HepG2 (cell line): ENCODE results near the gene MAP2K6. TPM values are rescaled to one million over a fixed set of nuclear protein-coding genes. Genes with fewer than 3 reads are reported as not detected.

Experiments used
- ATAC-seq: fragments of 200-7000 bp; cut with Tn5 transposase; 3 replicates; pipeline ENCODE4 v1.9.1; 2020; ENCODE audit warnings: mild to moderate bottlenecking, moderate library complexity
- BruUV-seq: library from RNA; stranded (reverse); fragments of 400-500 nt; replicated peaks from 2 replicates; lab custom pipeline; 2021; lab: Mats Ljungman, UMichigan
- CTCF ChIA-PET: fragments of 300-600 bp; formaldehyde crosslinking; extraction: SDS; loops from one replicate; lab custom pipeline; 2021; ENCODE audit warnings: low total read pairs, inconsistent platforms, low intra/inter-chr PET ratio; lab: Yijun Ruan, JAX
- POLR2A ChIA-PET: fragments of 350-600 bp; sonication (Branson Sonifier 250); formaldehyde crosslinking; loops from one replicate; lab custom pipeline; 2020; ENCODE audit warnings: antibody characterized with exemption, inconsistent platforms; lab: Yijun Ruan, JAX
- DNase-seq: peaks from one replicate; pipeline ENCODE4 v3.0.0-alpha.2; 2015; ENCODE audit warnings: low spot score
- FAIRE-seq: peaks from 3 replicates; lab custom pipeline; 2011; peaks lifted over from hg19 to GRCh38; lab: Jason Lieb, UNC
- H2AFZ ChIP-seq: one replicate; pipeline ENCODE4 v1.6.1; 2011; ENCODE audit warnings: low read length, inconsistent platforms
- H3K27ac ChIP-seq: fragments of 300-600 bp; 3 replicates; pipeline ENCODE4 v1.8.0; 2011; ENCODE audit warnings: mixed run types, mild to moderate bottlenecking, mixed read lengths, low read length, inconsistent platforms; ENCODE audit not compliant: insufficient read depth; ENCODE audit errors: extremely low read length
- H3K27me3 ChIP-seq, 2 experiments: fragments of 200-600 bp in 1 of 2; 2 replicates in 1 of 2; 3 replicates in 1 of 2; pipeline versions ENCODE4 v1.6.0 to v1.8.0; 2011; ENCODE audit warnings: low read length in 2 of 2, mild to moderate bottlenecking in 2 of 2, moderate library complexity in 2 of 2, inconsistent platforms in 1 of 2; ENCODE audit not compliant: insufficient read depth in 2 of 2, control insufficient read depth in 1 of 2
- H3K36me3 ChIP-seq, 2 experiments: fragments of 200-600 bp in 1 of 2; replicated peaks in 1 of 2; 2 replicates in 1 of 2; 3 replicates in 1 of 2; pipeline versions ENCODE4 v1.5.1 to v1.8.0; 2011; ENCODE audit warnings: low read length in 2 of 2, inconsistent platforms in 1 of 2; ENCODE audit not compliant: insufficient read depth in 2 of 2, control insufficient read depth in 1 of 2
- H3K4me1 ChIP-seq: 2 replicates; pipeline ENCODE4 v1.5.1; 2012; ENCODE audit warnings: low read length, inconsistent platforms; ENCODE audit not compliant: insufficient read depth
- H3K4me2 ChIP-seq: 2 replicates; pipeline ENCODE4 v1.6.0; 2011; ENCODE audit warnings: low read depth, low read length, inconsistent platforms
- H3K4me3 ChIP-seq, 3 experiments: fragments of 200-600 bp in 1 of 3; sonication (generic), shearing (Covaris generic) in 1 of 3; replicated peaks in 1 of 3; 2 replicates each; pipeline ENCODE4 v1.5.1; 2011 to 2016; ENCODE audit warnings: low read length in 3 of 3, inconsistent platforms in 2 of 3, low read depth in 2 of 3, mild to moderate bottlenecking in 2 of 3, control low read depth in 1 of 3, mixed read lengths in 1 of 3; ENCODE audit not compliant: insufficient read depth in 1 of 3
- H3K79me2 ChIP-seq: one replicate; pipeline ENCODE4 v1.6.1; 2011; ENCODE audit warnings: low read length, inconsistent platforms; ENCODE audit not compliant: insufficient read depth
- H3K9ac ChIP-seq: 2 replicates; pipeline ENCODE4 v1.6.0; 2011; ENCODE audit warnings: mild to moderate bottlenecking, low read depth, low read length, inconsistent platforms; ENCODE audit not compliant: insufficient read depth
- H3K9me3 ChIP-seq: 2 replicates; pipeline ENCODE4 v1.5.1; 2012; ENCODE audit warnings: mild to moderate bottlenecking, low read length
- H4K20me1 ChIP-seq: 2 replicates; pipeline ENCODE4 v1.6.0; 2011; ENCODE audit warnings: inconsistent platforms, mild to moderate bottlenecking, low read length, moderate library complexity; ENCODE audit not compliant: insufficient read depth
- ATAD3A ChIP-seq: sonication (generic); formaldehyde crosslinking; IDR thresholded peaks from 2 replicates; pipeline ENCODE4 v1.4.0; 2020; ENCODE audit warnings: missing genetic modification reagents
- MAZ ChIP-seq, 2 experiments: sonication (generic) in 1 of 2; formaldehyde crosslinking in 1 of 2; IDR thresholded peaks; 2 replicates each; pipeline versions ENCODE4 v1.5.0 to v1.6.1; 2012 to 2020; ENCODE audit warnings: low read depth in 2 of 2, mild to moderate bottlenecking in 2 of 2, borderline replicate concordance in 1 of 2, improper control_type of control experiment in 1 of 2, low read length in 1 of 2, missing genetic modification reagents in 1 of 2, moderate library complexity in 1 of 2
- MYNN ChIP-seq: sonication (generic); formaldehyde crosslinking; IDR thresholded peaks from 2 replicates; pipeline ENCODE4 v1.4.0; 2020; ENCODE audit warnings: mild to moderate bottlenecking, low read depth, missing genetic modification reagents
- NCOA5 ChIP-seq: sonication (generic); formaldehyde crosslinking; IDR thresholded peaks from 2 replicates; pipeline ENCODE4 v1.4.0; 2020; ENCODE audit warnings: missing genetic modification reagents
- ONECUT2 ChIP-seq: sonication (generic); formaldehyde crosslinking; IDR thresholded peaks from 2 replicates; pipeline ENCODE4 v1.4.0; 2020; ENCODE audit warnings: missing genetic modification reagents
- REXO4 ChIP-seq: sonication (generic); formaldehyde crosslinking; IDR thresholded peaks from 2 replicates; pipeline ENCODE4 v1.8.0; 2022; ENCODE audit warnings: missing genetic modification reagents, mild to moderate bottlenecking, borderline replicate concordance
- SNAI1 ChIP-seq: sonication (generic); formaldehyde crosslinking; IDR thresholded peaks from 2 replicates; pipeline ENCODE4 v1.5.0; 2020; ENCODE audit warnings: mild to moderate bottlenecking, missing genetic modification reagents, borderline replicate concordance
- TCF12 ChIP-seq, 2 experiments: fragments of 450-650 bp in 1 of 2; sonication (generic) in 1 of 2; formaldehyde crosslinking in 1 of 2; IDR thresholded peaks; 2 replicates each; pipeline versions ENCODE4 v1.6.1 to v1.8.0; 2017 to 2022; ENCODE audit warnings: antibody characterized with exemption in 1 of 2, mild to moderate bottlenecking in 1 of 2, missing genetic modification reagents in 1 of 2, moderate library complexity in 1 of 2
- ZBTB7A ChIP-seq: sonication (generic); formaldehyde crosslinking; IDR thresholded peaks from 2 replicates; pipeline ENCODE4 v1.8.0; 2022; ENCODE audit warnings: mild to moderate bottlenecking, missing genetic modification reagents
- ZNF883 ChIP-seq: sonication (generic); formaldehyde crosslinking; IDR thresholded peaks from 2 replicates; pipeline ENCODE4 v1.5.1; 2020; ENCODE audit warnings: mild to moderate bottlenecking, missing genetic modification reagents; ENCODE audit errors: not compliant biosample characterization
- WGBS: methylation state at CpG from one replicate; pipeline ENCODE4 v1.1.6; 2017; ENCODE audit warnings: low lambda C conversion rate; 5-methylcytosine and 5-hydroxymethylcytosine counted together
- in situ Hi-C: cut with HindIII; loops from 2 replicates; pipeline ENCODE4 v1.10.0; 2017; ENCODE audit warnings: low pct_unique_long_range_greater_than_20kb; ENCODE audit not compliant: extremely low pct_ligation_motif_present
- intact Hi-C: fragments of 100-400 bp; cut with micrococcal nuclease; formaldehyde crosslinking; loops from one replicate; pipeline ENCODE4 v1.10.0; 2022; ENCODE audit not compliant: unreplicated experiment
- polyA plus RNA-seq, 8 experiments: library from polyadenylated mRNA; depleted of rRNA in 3 of 8; stranded (reverse) in 7 of 8; unstranded in 1 of 8; fragments of >200 nt; fragmentation: Illumina TruSeq in 4 of 8; extraction: Trizol in 4 of 8; gene quantifications; 2 replicates each; pipeline versions ENCODE4 v1.2.1 to v1.2.3, GENCODE V29; 2011 to 2016; ENCODE audit warnings: low read depth in 4 of 8, missing spikeins in 1 of 8, mixed read lengths in 1 of 8; ENCODE audit not compliant: insufficient read depth in 1 of 8
- total RNA-seq, 5 experiments: library from RNA; depleted of rRNA; stranded (reverse); fragments of >200 nt; fragmentation: Illumina TruSeq; extraction: Trizol; gene quantifications; 2 replicates each; pipeline ENCODE4 v1.2.3, GENCODE V29; 2016; ENCODE audit warnings: low read depth in 1 of 5
- TF ChIP-seq, protein P1 (sequence below): sonication (generic); formaldehyde crosslinking; IDR thresholded peaks from 2 replicates; pipeline ENCODE4 v1.5.0; 2020; ENCODE audit warnings: missing genetic modification reagents
- TF ChIP-seq, protein P2 (sequence below): sonication (generic); formaldehyde crosslinking; IDR thresholded peaks from 2 replicates; pipeline ENCODE4 v1.5.1; 2020; ENCODE audit warnings: missing genetic modification reagents, mild to moderate bottlenecking, borderline replicate concordance
- TF ChIP-seq, protein P3 (sequence below): sonication (generic); formaldehyde crosslinking; IDR thresholded peaks from 2 replicates; pipeline ENCODE4 v1.4.0; 2020; ENCODE audit warnings: missing genetic modification reagents, low read depth, mild to moderate bottlenecking, borderline replicate concordance

MAP2K6 gene
- total and polyA plus RNA-seq, 2 of the 13 experiments (the other 11 are each of a cell fraction or from before 2014, with no cell fraction given), result 5.1 to 33.6 TPM

DNA sequence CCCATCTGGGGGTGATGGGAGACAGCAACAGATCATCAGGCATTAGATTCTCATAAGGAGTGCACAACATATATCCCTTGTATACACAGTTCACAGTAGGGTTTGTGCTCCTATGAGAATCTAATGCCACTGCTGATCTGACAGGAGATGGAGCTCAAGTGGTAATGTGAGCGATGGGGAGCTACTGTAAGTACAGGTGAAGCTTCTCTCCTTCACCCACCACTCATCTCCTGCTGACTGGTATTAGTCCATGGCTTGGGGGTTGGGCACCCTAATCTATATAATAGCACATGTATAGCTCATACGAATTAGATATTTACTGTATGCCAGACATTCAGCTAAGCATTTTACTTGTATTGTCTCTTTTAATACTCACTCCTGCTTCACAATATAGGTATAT lies 101.7 kb downstream of the MAP2K6 start:
- TF ChIP-seq NCOA5 (CRISPR knock-in tag) (no peak), ONECUT2 (CRISPR knock-in tag) (no peak), ZBTB7A (CRISPR knock-in tag) (no peak), ATAD3A (CRISPR knock-in tag) (no peak), MAZ (IDR thresholded peaks at IDR 0.05; ENCODE audit: borderline replicate concordance, low read depth, low read length) (no peak), MAZ (CRISPR knock-in tag; IDR thresholded peaks at IDR 0.05; ENCODE audit: low read depth) (no peak), ZNF883 (CRISPR knock-in tag) (no peak), SNAI1 (CRISPR knock-in tag) (no peak), TCF12 (IDR thresholded peaks at IDR 0.05) (no peak), TCF12 (CRISPR knock-in tag; IDR thresholded peaks at IDR 0.05) (no peak), REXO4 (no peak), MYNN (CRISPR knock-in tag) (no peak)
- TF ChIP-seq, protein P1, sequence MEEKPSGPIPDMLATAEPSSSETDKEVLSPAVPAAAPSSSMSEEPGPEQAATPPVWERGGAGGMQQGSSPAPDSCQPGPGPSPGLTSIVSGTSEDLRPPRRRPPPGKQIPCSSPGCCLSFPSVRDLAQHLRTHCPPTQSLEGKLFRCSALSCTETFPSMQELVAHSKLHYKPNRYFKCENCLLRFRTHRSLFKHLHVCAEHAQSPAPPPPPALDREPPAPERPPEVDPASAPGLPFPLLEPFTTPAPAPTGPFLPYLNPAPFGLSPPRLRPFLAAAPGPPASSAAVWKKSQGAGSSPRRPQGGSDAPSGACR (CRISPR knock-in tag), result no peak
- TF ChIP-seq, protein P2, sequence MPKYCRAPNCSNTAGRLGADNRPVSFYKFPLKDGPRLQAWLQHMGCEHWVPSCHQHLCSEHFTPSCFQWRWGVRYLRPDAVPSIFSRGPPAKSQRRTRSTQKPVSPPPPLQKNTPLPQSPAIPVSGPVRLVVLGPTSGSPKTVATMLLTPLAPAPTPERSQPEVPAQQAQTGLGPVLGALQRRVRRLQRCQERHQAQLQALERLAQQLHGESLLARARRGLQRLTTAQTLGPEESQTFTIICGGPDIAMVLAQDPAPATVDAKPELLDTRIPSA (CRISPR knock-in tag), result no peak
- TF ChIP-seq, protein P3, sequence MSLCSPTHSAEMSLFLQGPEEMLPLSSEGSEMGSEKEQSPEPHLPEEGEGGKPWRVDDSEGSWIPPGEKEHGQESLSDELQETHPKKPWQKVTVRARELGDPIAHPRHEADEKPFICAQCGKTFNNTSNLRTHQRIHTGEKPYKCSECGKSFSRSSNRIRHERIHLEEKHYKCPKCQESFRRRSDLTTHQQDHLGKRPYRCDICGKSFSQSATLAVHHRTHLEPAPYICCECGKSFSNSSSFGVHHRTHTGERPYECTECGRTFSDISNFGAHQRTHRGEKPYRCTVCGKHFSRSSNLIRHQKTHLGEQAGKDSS (CRISPR knock-in tag), result no peak
- intact Hi-C loops, result no loop called here
- H3K9me3 ChIP-seq, result no peaks in the 10 kb centered on the region
- no peak overlapping the region for H3K4me3 ChIP-seq
- ChIA-PET CTCF (no interaction called here), POLR2A (interaction anchor here (1.2 kb wide), 1 partner anchor 14 kb away, joined by 3 read pairs; no protein-coding TSS in a partner anchor)
- no TSS peak for BruUV-seq
- H3K9ac ChIP-seq, result no peak overlapping the region
- H3K36me3 ChIP-seq, result peaks cover 0 to 4% of the 10 kb centered on the region in 2 experiments; a peak in 2 of 5 replicates
- no peak overlapping the region for H3K4me2 ChIP-seq
- no peak overlapping the region for H3K27ac ChIP-seq
- H3K4me1 ChIP-seq, result no peaks in the 10 kb centered on the region
- H3K27me3 ChIP-seq, result no peaks in the 10 kb centered on the region
- FAIRE-seq (no peak), DNase-seq (no peak), ATAC-seq (no peak)
- H3K79me2 ChIP-seq, result no peaks in the 10 kb centered on the region
- H2AFZ ChIP-seq, result no peak overlapping the region
- 98% methylated on average over 2 of the region's 2 CpGs for WGBS
- no peaks in the 10 kb centered on the region for H4K20me1 ChIP-seq
- in situ Hi-C loops, result no loop called here
